ENCODE measurements around the gene SAP30BP.

The SAP30BP gene

DNA sequence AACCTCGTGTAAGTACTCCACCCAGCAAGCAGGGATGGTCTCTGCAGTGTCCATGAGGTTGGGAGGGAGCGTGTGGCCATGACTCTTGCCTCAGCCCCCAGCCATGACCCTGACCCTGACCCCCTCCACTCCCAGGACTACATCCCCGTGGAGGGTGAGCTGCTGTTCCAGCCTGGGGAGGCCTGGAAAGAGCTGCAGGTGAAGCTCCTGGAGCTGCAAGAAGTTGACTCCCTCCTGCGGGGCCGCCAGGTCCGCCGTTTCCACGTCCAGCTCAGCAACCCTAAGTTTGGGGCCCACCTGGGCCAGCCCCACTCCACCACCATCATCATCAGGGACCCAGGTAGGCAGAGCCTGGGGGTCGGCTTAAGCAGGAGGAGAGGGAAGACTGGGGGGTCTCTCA is 81.6 kb downstream of the SAP30BP start:
- no peak for DNase-seq (ENCODE audit: low read depth)
- no peak overlapping the region for H3K4me3 ChIP-seq (ENCODE audit: low read length)
- TF ChIP-seq, protein P1, sequence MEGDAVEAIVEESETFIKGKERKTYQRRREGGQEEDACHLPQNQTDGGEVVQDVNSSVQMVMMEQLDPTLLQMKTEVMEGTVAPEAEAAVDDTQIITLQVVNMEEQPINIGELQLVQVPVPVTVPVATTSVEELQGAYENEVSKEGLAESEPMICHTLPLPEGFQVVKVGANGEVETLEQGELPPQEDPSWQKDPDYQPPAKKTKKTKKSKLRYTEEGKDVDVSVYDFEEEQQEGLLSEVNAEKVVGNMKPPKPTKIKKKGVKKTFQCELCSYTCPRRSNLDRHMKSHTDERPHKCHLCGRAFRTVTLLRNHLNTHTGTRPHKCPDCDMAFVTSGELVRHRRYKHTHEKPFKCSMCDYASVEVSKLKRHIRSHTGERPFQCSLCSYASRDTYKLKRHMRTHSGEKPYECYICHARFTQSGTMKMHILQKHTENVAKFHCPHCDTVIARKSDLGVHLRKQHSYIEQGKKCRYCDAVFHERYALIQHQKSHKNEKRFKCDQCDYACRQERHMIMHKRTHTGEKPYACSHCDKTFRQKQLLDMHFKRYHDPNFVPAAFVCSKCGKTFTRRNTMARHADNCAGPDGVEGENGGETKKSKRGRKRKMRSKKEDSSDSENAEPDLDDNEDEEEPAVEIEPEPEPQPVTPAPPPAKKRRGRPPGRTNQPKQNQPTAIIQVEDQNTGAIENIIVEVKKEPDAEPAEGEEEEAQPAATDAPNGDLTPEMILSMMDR (conservative IDR thresholded peaks at IDR 0.05; ENCODE audit: low read length), result no peak

DNA sequence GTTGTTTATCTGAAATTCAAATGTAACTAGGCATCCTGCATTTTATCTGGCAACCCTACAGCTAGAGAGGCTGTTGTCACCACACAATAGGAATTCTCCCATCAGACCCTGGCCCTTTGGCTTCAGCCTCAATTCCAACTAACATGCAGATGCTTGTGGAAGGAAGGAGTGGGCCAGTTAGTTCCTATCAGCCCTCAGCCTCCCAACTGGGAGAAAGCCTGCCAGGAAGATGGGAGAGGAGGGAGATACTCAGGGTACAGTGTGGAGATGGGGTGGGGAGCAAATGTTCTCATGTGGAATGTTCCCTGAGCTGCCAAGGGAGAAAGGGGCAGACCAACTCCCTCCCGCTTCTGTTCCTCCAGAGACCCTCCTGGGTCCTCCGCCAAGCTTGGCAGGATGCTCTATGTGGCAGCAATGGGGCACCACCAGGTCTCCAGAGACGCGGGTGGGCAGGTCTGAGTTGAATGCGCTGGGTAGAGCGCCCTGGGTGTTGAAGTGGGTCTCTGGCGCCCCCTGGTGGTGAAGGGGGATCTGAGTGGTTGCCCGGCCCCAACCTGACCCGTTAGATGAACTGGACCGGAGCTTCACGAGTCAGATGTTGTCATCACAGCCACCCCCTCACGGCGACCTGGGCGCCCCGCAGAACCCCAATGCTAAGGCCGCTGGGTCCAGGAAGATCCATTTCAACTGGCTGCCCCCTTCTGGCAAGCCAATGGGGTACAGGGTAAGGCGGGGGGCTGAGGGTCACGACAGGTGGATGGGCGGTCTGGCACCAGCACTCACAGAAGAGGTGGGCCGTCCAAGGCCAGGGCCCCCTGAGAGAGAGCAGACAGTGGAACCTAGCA is 82.6 kb downstream of the SAP30BP start:
- peak; percentile 61 for DNase-seq (ENCODE audit: low read depth)
- peak overlapping the region; percentile 31; the same call in 1 of the 2 replicates for H3K4me3 ChIP-seq (ENCODE audit: low read length)

DNA sequence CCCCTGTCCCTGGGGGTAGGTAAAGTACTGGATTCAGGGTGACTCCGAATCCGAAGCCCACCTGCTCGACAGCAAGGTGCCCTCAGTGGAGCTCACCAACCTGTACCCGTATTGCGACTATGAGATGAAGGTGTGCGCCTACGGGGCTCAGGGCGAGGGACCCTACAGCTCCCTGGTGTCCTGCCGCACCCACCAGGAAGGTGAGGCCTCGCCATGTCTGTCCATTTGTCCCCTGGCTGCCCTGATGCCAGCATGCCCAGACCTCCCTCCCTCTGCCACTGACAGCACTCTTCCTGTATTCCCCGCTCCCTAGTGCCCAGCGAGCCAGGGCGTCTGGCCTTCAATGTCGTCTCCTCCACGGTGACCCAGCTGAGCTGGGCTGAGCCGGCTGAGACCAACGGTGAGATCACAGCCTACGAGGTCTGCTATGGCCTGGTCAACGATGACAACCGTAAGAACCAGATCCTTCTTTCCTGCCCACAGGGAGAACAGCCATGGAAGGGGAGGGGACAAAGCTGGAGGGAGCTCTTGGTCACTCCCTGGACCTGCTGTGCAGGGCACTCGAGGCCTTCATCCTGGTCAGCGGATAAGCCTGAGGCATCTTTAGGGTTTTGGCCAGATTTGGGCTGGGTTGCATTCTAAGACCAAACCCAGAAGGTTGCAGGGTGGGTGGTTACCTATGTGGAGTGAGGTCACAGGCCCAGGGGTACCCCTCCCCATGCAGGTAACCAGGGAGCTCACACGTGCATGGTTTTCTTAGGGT is 83.7 kb downstream of the SAP30BP start:
- TF ChIP-seq, protein P1 (conservative IDR thresholded peaks at IDR 0.05; ENCODE audit: low read length), result no peak; the same call in 1 of the 2 replicates
- no peak for DNase-seq (ENCODE audit: low read depth)

More for the DNA sequence above, 82.6 kb downstream of the SAP30BP start:
- TF ChIP-seq, protein P1 (conservative IDR thresholded peaks at IDR 0.05; ENCODE audit: low read length), result peak; percentile 80

DNA sequence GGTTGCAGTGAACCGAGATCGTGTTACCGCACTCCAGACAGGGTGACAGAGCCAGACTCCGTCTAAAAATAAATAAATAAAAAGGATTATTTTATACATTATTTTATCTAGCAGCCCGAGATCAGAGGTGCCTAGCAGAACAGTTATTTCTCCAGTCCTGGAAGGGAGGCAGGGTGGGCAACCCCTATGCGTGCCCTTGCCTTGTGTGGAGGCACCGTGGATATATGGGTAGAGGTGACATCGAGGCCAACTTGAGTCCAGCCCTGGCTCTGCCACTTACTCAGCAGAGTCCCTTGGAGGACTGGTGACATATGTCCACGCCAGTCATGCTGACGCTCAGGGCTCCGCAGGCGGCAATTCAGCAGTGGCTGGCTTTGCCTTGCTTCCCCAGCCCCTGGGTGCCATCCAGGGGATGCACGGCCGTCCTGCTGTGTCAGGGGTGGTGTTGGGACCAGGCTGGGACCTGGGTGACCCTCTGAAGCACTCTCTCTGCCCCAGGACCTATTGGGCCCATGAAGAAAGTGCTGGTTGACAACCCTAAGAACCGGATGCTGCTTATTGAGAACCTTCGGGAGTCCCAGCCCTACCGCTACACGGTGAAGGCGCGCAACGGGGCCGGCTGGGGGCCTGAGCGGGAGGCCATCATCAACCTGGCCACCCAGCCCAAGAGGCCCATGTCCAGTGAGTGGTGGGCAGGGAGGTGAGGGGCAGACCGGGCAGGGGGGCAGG is 84.7 kb downstream of the SAP30BP start:
- no peak for DNase-seq (ENCODE audit: low read depth)
- no peak overlapping the region for H3K4me3 ChIP-seq (ENCODE audit: low read length)
- TF ChIP-seq, protein P1 (conservative IDR thresholded peaks at IDR 0.05; ENCODE audit: low read length), result no peak

More for the DNA sequence above, 83.7 kb downstream of the SAP30BP start:
- no peak overlapping the region for H3K4me3 ChIP-seq (ENCODE audit: low read length)

DNA sequence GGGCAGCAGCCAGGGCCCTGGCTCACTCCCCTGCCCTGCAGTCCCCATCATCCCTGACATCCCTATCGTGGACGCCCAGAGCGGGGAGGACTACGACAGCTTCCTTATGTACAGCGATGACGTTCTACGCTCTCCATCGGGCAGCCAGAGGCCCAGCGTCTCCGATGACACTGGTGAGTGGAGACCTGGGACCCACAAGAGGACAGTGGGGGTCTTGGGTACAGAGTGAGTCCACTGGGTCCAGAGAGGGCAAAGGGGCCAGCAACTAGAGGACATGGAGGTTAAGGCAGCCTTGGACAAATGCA is 85.2 kb downstream of the SAP30BP start:
- no peak overlapping the region for H3K4me3 ChIP-seq (ENCODE audit: low read length)
- DNase-seq (ENCODE audit: low read depth), result no peak
- TF ChIP-seq, protein P1 (conservative IDR thresholded peaks at IDR 0.05; ENCODE audit: low read length), result no peak

DNA sequence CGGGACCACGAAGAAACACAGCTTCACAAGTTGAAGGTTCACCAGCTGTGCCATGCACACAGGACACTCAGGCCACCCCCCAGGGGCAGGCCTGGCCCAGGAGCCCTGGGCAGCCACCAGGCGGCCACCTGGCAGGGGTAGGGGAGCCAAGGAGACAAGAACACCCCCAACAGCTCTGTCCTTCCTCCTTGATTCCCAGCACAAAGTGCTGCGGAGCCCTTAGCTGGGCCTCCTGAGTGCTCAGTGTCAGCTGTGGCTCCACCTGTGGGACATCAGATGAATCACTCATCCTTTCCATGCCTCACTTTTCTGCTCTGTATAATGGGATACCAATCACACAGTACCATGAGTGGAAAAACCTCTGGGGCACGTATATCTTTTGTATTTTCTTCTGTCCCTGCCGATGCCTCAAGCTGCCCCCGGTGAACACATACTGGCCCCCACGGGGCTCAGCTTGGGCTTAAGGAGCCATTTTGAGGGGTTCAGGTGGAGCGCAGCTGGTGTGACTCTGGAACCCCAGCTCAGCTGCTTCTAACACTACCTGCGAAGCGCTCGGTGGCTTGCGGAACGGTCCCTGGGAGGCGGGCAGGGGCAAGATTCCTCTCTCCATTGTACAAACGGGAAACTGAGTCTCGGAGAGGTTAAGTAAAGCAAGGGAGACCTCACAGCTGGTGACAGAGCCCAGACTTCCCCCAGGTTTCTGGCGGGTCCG is 85.8 kb downstream of the SAP30BP start:
- no peak for DNase-seq (ENCODE audit: low read depth)
- TF ChIP-seq, protein P1 (conservative IDR thresholded peaks at IDR 0.05; ENCODE audit: low read length), result no peak
- H3K4me3 ChIP-seq (ENCODE audit: low read length), result peak overlapping the region; percentile 54

Data from AG10803 (cell line).